ENCODE data around the gene NFS1.

DNA sequence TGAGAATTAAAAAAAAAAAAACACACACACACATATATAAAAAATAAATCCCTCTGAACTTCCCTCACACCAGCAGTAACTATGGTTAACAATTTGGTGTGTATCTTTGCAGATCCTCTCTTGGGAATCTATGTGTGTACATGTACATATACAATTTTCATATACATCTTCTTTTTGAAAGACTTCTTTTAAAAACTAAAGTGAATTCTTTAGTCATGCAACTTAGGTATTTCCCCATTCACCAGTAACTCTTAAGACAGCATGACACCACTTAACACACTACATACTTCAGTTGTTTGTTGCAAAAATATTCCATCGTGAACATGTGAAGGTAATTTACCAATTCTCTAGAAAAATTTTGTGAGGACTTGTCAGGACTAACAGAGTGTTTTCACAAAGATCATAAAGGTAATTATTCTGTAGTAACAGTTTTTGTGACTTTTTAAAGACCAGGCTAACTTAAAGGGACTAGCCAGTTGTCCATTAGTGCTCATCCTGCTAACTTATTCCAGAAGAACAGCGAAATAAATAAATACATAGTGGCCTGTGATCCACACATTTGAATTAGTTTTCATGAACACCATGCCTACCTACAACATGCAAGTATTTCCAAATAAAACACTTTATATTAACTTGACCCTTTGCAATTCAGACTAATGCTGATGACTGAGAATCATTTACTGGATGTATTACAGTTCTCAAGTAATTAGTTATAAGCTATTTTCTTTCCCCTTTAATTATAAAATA, 30.9 kb upstream of the NFS1 start:
- TF ChIP-seq CTCF (IDR thresholded peaks at IDR 0.05) (no peak), POLR2A (IDR thresholded peaks at IDR 0.05) (no peak)
